Calu3 (cell line): ENCODE results near the gene NAALADL2. TPM values are rescaled to one million over a fixed set of nuclear protein-coding genes. Genes with fewer than 3 reads are reported as not detected.
A peak's percentile ranks its signal among the peaks of the same experiment; 100 is the strongest.

Source experiments
- BruUV-seq: library from RNA; stranded (reverse); fragments of 400-500 nt; replicated peaks from 2 replicates; lab custom pipeline; 2021; lab: Mats Ljungman, UMichigan
- CTCF ChIA-PET: fragments of 300-600 bp; sonication (Branson Sonifier 250); formaldehyde crosslinking; loops from one replicate; lab custom pipeline; 2022; ENCODE audit warnings: antibody characterized with exemption; lab: Charles Lee
- DNase-seq: peaks from one replicate; pipeline ENCODE4 v3.0.0; 2022
- H3K27ac Mint-ChIP-seq: one replicate; pipeline ENCODE4 v1.8.0; 2022; ENCODE audit warnings: mixed read lengths; ENCODE audit not compliant: unreplicated experiment
- H3K27me3 Mint-ChIP-seq: one replicate; pipeline ENCODE4 v1.8.0; 2022; ENCODE audit warnings: mixed read lengths; ENCODE audit not compliant: unreplicated experiment
- H3K36me3 Mint-ChIP-seq: one replicate; pipeline ENCODE4 v1.8.0; 2022; ENCODE audit warnings: mild to moderate bottlenecking, moderate library complexity, mixed read lengths; ENCODE audit not compliant: insufficient read depth, unreplicated experiment
- H3K4me1 Mint-ChIP-seq: one replicate; pipeline ENCODE4 v1.8.0; 2022; ENCODE audit warnings: mild to moderate bottlenecking, low read depth, mixed read lengths; ENCODE audit not compliant: unreplicated experiment
- H3K4me3 Mint-ChIP-seq: one replicate; pipeline ENCODE4 v1.8.0; 2022; ENCODE audit warnings: mild to moderate bottlenecking, low read depth, moderate library complexity, mixed read lengths; ENCODE audit not compliant: unreplicated experiment
- H3K9me3 Mint-ChIP-seq: one replicate; pipeline ENCODE4 v1.8.0; 2022; ENCODE audit warnings: low read depth, mixed read lengths; ENCODE audit not compliant: unreplicated experiment
- CTCF ChIP-seq: fragments of 200-600 bp; IDR thresholded peaks from one replicate; pipeline ENCODE4 v1.8.0; 2022; ENCODE audit warnings: antibody characterized with exemption; ENCODE audit not compliant: unreplicated experiment
- intact Hi-C: fragments of 100-400 bp; cut with micrococcal nuclease; formaldehyde crosslinking; loops from one replicate; pipeline ENCODE4 v1.10.0; 2022; ENCODE audit not compliant: unreplicated experiment
- total RNA-seq: library from RNA; stranded (reverse); gene quantifications from 2 replicates; pipeline ENCODE4 v1.2.3, GENCODE V29; 2022

Gene NAALADL2
- total RNA-seq, 1 experiment from 2014 or later: 36.9 TPM

- TF ChIP-seq CTCF: no peak
- Mint-ChIP-seq H3K4me1 (peaks cover 86% of the 10 kb centered on the region), H3K27ac (peak overlapping the region; percentile 89), H3K36me3 (peaks cover 18% of the 10 kb centered on the region), H3K27me3 (no peaks in the 10 kb centered on the region), H3K9me3 (no peaks in the 10 kb centered on the region), H3K4me3 (no peak overlapping the region)
- BruUV-seq: no TSS peak
- no peak for DNase-seq
- intact Hi-C loops: loop anchor here (1.0 to 10.0 kb wide), 5 partner anchors 92 to 541 kb away; no protein-coding TSS in a partner anchor
- CTCF ChIA-PET: no interaction called here
Observed at GRCh38 chr3:174955513-174956016, 96.4 kb downstream of the NAALADL2 start.

GRCh38 chr3:174957081-174957480 is 97.9 kb downstream of the NAALADL2 start:
- Mint-ChIP-seq H3K36me3 (peaks cover 13% of the 10 kb centered on the region), H3K27me3 (no peaks in the 10 kb centered on the region), H3K4me3 (peak overlapping the region; percentile 23), H3K4me1 (peaks cover 73% of the 10 kb centered on the region), H3K9me3 (no peaks in the 10 kb centered on the region), H3K27ac (peak overlapping the region; percentile 89)
- CTCF ChIA-PET: interaction anchor here (0.5 to 0.9 kb wide), 3 partner anchors 11 to 1361 kb away, joined by 3 to 11 read pairs (median 4); no protein-coding TSS in a partner anchor
- no TSS peak for BruUV-seq
- intact Hi-C loops: loop anchor here (5.0 to 10.0 kb wide), 4 partner anchors 308 to 542 kb away; no protein-coding TSS in a partner anchor
- DNase-seq: peak; percentile 24
- TF ChIP-seq CTCF: no peak

GRCh38 chr3:174957551-174958001 is 98.4 kb downstream of the NAALADL2 start:
- H3K27me3 Mint-ChIP-seq: no peaks in the 10 kb centered on the region
- peaks cover 68% of the 10 kb centered on the region for H3K4me1 Mint-ChIP-seq
- TSS peak; percentile 26 for BruUV-seq
- H3K4me3 Mint-ChIP-seq: peak overlapping the region; percentile 23
- no peak for DNase-seq
- no peaks in the 10 kb centered on the region for H3K9me3 Mint-ChIP-seq
- peaks cover 12% of the 10 kb centered on the region for H3K36me3 Mint-ChIP-seq
- no peak for TF ChIP-seq CTCF
- H3K27ac Mint-ChIP-seq: peak overlapping the region; percentile 89
- CTCF ChIA-PET: interaction anchor here (0.5 to 0.9 kb wide), 3 partner anchors 11 to 1361 kb away, joined by 3 to 11 read pairs (median 4); no protein-coding TSS in a partner anchor
- intact Hi-C loops: loop anchor here (5.0 to 10.0 kb wide), 4 partner anchors 307 to 543 kb away; no protein-coding TSS in a partner anchor

GRCh38 chr3:174958671-174959328 is 99.7 kb downstream of the NAALADL2 start:
- TF ChIP-seq CTCF: no peak
- Mint-ChIP-seq H3K27ac (no peak overlapping the region), H3K27me3 (no peaks in the 10 kb centered on the region), H3K9me3 (no peaks in the 10 kb centered on the region), H3K4me1 (peaks cover 57% of the 10 kb centered on the region), H3K36me3 (peaks cover 12% of the 10 kb centered on the region), H3K4me3 (no peak overlapping the region)
- CTCF ChIA-PET: no interaction called here
- intact Hi-C loops: loop anchor here (5.0 to 10.0 kb wide), 4 partner anchors 306 to 544 kb away; no protein-coding TSS in a partner anchor
- DNase-seq: no peak
- BruUV-seq: no TSS peak
